H1 (cell line): ENCODE measurements around the gene KLHL34. TPM values are rescaled to one million over a fixed set of nuclear protein-coding genes. Genes with fewer than 3 reads are reported as not detected.

Experiments
- BRCA1 ChIP-seq: IDR thresholded peaks from 2 replicates; pipeline ENCODE4 v1.6.1; 2012; ENCODE audit warnings: low read depth, low read length, improper control_type of control experiment
- CBX8 ChIP-seq: fragments of 300-800, 300-1000 bp; sonication (generic); IDR thresholded peaks from 2 replicates; pipeline ENCODE4 v1.7.1; 2016; ENCODE audit warnings: low read depth, low read length, borderline replicate concordance
- CHD1 ChIP-seq: IDR thresholded peaks from 2 replicates; pipeline ENCODE4 v1.6.1; 2012; ENCODE audit warnings: low read depth, low read length, improper control_type of control experiment
- GABPA ChIP-seq: IDR thresholded peaks from 2 replicates; pipeline ENCODE4 v1.6.1; 2011; ENCODE audit warnings: mild to moderate bottlenecking, low read length, moderate library complexity, borderline replicate concordance; ENCODE audit not compliant: insufficient read depth
- NANOG ChIP-seq: IDR thresholded peaks from 2 replicates; pipeline ENCODE4 v1.6.1; 2011; ENCODE audit warnings: low read length, low read depth, mild to moderate bottlenecking, inconsistent platforms; ENCODE audit not compliant: insufficient read depth, poor library complexity, severe bottlenecking
- RAD21 ChIP-seq, 2 experiments: IDR thresholded peaks in 1 of 2; conservative IDR thresholded peaks in 1 of 2; 2 replicates each; pipeline ENCODE4 v1.6.1; 2011; ENCODE audit warnings: low read depth in 2 of 2, low read length in 2 of 2, improper control_type of control experiment in 1 of 2, inconsistent platforms in 1 of 2, mild to moderate bottlenecking in 1 of 2, moderate library complexity in 1 of 2
- RXRA ChIP-seq: IDR thresholded peaks from 2 replicates; pipeline ENCODE4 v1.6.1; 2011; ENCODE audit warnings: low read depth, mild to moderate bottlenecking, low read length, moderate library complexity; ENCODE audit not compliant: insufficient read depth
- SP1 ChIP-seq: IDR thresholded peaks from 2 replicates; pipeline ENCODE4 v1.6.1; 2011; ENCODE audit warnings: low read depth, low read length
- TAF1 ChIP-seq: IDR thresholded peaks from 2 replicates; pipeline ENCODE4 v1.6.1; 2011; ENCODE audit warnings: mild to moderate bottlenecking, low read depth, low read length
- TCF12 ChIP-seq: IDR thresholded peaks from 2 replicates; pipeline ENCODE4 v1.6.1; 2011; ENCODE audit warnings: low read depth, mild to moderate bottlenecking, low read length
- polyA plus RNA-seq, 7 experiments: library from polyadenylated mRNA; depleted of rRNA in 3 of 7; stranded (reverse) in 5 of 7; unstranded in 2 of 7; fragments of >200 nt in 5 of 7; fragments of 200-250 nt in 2 of 7; gene quantifications; 1 replicate in 5 of 7; 2 replicates in 1 of 7; 4 replicates in 1 of 7; pipeline versions ENCODE4 v1.2.1 to v1.2.3, GENCODE V29; 2011 to 2013; ENCODE audit warnings: missing spikeins in 2 of 7, mixed read lengths in 2 of 7
- total RNA-seq: library from RNA; stranded (reverse); fragmentation: NEBNext Ultra II Directional; extraction: Animal tissue kit (Norgen Biotek cat#: 25700); gene quantifications from 2 replicates; pipeline ENCODE4 v1.2.1, GENCODE V29; 2021
- TF ChIP-seq, protein P1 (sequence below): fragments of 300-600 bp; sonication (generic); IDR thresholded peaks from 2 replicates; pipeline ENCODE4 v1.7.1; 2012; ENCODE audit warnings: low read length, moderate library complexity, mild to moderate bottlenecking, inconsistent platforms; ENCODE audit not compliant: insufficient replicate concordance

Gene KLHL34
- total and polyA plus RNA-seq, 2 of the 8 experiments (the other 6 are each of a cell fraction or from before 2014, with no cell fraction given) = not detected

DNA sequence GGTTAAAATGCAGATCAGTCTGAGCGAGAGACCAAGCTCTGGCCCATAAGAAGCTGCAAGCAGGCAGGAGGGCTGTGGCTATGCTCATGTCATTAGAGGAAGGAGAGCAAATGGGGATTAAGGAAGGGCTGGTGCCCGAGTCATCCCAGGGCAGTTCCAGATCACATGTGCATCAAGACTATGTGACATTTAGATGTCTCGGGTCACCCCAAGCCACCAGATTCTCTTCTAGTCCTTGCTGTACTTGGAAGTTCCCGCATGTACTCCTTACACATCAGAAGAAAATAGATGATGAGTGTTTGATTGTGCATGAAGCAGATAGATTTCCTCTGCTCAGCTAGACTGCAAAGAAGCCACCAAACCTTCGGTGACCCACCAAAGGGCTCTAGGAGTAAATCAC, 42.1 kb upstream of the KLHL34 start (continued):
- TF ChIP-seq, protein P1, sequence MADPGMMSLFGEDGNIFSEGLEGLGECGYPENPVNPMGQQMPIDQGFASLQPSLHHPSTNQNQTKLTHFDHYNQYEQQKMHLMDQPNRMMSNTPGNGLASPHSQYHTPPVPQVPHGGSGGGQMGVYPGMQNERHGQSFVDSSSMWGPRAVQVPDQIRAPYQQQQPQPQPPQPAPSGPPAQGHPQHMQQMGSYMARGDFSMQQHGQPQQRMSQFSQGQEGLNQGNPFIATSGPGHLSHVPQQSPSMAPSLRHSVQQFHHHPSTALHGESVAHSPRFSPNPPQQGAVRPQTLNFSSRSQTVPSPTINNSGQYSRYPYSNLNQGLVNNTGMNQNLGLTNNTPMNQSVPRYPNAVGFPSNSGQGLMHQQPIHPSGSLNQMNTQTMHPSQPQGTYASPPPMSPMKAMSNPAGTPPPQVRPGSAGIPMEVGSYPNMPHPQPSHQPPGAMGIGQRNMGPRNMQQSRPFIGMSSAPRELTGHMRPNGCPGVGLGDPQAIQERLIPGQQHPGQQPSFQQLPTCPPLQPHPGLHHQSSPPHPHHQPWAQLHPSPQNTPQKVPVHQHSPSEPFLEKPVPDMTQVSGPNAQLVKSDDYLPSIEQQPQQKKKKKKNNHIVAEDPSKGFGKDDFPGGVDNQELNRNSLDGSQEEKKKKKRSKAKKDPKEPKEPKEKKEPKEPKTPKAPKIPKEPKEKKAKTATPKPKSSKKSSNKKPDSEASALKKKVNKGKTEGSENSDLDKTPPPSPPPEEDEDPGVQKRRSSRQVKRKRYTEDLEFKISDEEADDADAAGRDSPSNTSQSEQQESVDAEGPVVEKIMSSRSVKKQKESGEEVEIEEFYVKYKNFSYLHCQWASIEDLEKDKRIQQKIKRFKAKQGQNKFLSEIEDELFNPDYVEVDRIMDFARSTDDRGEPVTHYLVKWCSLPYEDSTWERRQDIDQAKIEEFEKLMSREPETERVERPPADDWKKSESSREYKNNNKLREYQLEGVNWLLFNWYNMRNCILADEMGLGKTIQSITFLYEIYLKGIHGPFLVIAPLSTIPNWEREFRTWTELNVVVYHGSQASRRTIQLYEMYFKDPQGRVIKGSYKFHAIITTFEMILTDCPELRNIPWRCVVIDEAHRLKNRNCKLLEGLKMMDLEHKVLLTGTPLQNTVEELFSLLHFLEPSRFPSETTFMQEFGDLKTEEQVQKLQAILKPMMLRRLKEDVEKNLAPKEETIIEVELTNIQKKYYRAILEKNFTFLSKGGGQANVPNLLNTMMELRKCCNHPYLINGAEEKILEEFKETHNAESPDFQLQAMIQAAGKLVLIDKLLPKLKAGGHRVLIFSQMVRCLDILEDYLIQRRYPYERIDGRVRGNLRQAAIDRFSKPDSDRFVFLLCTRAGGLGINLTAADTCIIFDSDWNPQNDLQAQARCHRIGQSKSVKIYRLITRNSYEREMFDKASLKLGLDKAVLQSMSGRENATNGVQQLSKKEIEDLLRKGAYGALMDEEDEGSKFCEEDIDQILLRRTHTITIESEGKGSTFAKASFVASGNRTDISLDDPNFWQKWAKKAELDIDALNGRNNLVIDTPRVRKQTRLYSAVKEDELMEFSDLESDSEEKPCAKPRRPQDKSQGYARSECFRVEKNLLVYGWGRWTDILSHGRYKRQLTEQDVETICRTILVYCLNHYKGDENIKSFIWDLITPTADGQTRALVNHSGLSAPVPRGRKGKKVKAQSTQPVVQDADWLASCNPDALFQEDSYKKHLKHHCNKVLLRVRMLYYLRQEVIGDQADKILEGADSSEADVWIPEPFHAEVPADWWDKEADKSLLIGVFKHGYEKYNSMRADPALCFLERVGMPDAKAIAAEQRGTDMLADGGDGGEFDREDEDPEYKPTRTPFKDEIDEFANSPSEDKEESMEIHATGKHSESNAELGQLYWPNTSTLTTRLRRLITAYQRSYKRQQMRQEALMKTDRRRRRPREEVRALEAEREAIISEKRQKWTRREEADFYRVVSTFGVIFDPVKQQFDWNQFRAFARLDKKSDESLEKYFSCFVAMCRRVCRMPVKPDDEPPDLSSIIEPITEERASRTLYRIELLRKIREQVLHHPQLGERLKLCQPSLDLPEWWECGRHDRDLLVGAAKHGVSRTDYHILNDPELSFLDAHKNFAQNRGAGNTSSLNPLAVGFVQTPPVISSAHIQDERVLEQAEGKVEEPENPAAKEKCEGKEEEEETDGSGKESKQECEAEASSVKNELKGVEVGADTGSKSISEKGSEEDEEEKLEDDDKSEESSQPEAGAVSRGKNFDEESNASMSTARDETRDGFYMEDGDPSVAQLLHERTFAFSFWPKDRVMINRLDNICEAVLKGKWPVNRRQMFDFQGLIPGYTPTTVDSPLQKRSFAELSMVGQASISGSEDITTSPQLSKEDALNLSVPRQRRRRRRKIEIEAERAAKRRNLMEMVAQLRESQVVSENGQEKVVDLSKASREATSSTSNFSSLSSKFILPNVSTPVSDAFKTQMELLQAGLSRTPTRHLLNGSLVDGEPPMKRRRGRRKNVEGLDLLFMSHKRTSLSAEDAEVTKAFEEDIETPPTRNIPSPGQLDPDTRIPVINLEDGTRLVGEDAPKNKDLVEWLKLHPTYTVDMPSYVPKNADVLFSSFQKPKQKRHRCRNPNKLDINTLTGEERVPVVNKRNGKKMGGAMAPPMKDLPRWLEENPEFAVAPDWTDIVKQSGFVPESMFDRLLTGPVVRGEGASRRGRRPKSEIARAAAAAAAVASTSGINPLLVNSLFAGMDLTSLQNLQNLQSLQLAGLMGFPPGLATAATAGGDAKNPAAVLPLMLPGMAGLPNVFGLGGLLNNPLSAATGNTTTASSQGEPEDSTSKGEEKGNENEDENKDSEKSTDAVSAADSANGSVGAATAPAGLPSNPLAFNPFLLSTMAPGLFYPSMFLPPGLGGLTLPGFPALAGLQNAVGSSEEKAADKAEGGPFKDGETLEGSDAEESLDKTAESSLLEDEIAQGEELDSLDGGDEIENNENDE = no peak
- no peak for TF ChIP-seq BRCA1
- TF ChIP-seq CHD1 = no peak
- no peak for TF ChIP-seq SP1
- TF ChIP-seq TAF1 = no peak
- TF ChIP-seq GABPA = no peak
- no peak for TF ChIP-seq RXRA
- no peak for TF ChIP-seq NANOG
- no peak for TF ChIP-seq TCF12
- TF ChIP-seq RAD21 (IDR thresholded peaks at IDR 0.05 in 1 of 2, conservative IDR thresholded peaks at IDR 0.05 in 1 of 2; ENCODE audit: low read depth in 2 of 2, low read length in 2 of 2) = no peak
- TF ChIP-seq CBX8 = no peak
